NCI-H2227 treated with DMSO at 0.1 percent for 48 hours (cell line): Measurements from ENCODE around the gene EVA1C.
"Not testable (repeated sequence)": the region's sequence is repeated elsewhere in the genome, so short reads cannot be mapped to it uniquely, and the experiment has no call there.

ENCODE experiments used
- DNase-seq: peaks from one replicate; lab custom pipeline; 2025; lab: John Stamatoyannopoulos, UW

The EVA1C gene

GRCh38 chr21:32412162-32413014 lies at the start of gene EVA1C:
Gene EVA1C, plus strand, starts transcription at chr21:32412706. Its CDS starts 148 bp downstream, at chr21:32412854.
- DNase-seq, result peak; percentile 24

- no peak for DNase-seq
Observed at GRCh38 chr21:32364387-32364786, 48.1 kb upstream of the EVA1C start.

GRCh38 chr21:32364796-32365195 lies 47.7 kb upstream of the EVA1C start:
- DNase-seq, result no peak

- DNase-seq, result no peak
Observed at GRCh38 chr21:32366191-32366590, 46.3 kb upstream of the EVA1C start.

- no peak for DNase-seq
Observed at GRCh38 chr21:32367158-32367557, 45.3 kb upstream of the EVA1C start.

- DNase-seq, result no peak
Observed at GRCh38 chr21:32368386-32368785, 44.1 kb upstream of the EVA1C start.

GRCh38 chr21:32368961-32369360 lies 43.5 kb upstream of the EVA1C start:
- not testable (repeated sequence) for DNase-seq

GRCh38 chr21:32370998-32371766 lies 41.3 kb upstream of the EVA1C start:
- no peak for DNase-seq

- no peak for DNase-seq
Observed at GRCh38 chr21:32371913-32372314, 40.6 kb upstream of the EVA1C start.

GRCh38 chr21:32372755-32373154 lies 39.8 kb upstream of the EVA1C start:
- DNase-seq, result no peak

- no peak for DNase-seq
Observed at GRCh38 chr21:32377506-32377905, 35.0 kb upstream of the EVA1C start.

GRCh38 chr21:32377991-32378390 lies 34.5 kb upstream of the EVA1C start:
- DNase-seq, result no peak

- DNase-seq, result no peak
Observed at GRCh38 chr21:32378956-32379355, 33.5 kb upstream of the EVA1C start.

- DNase-seq, result no peak
Observed at GRCh38 chr21:32380940-32381339, 31.6 kb upstream of the EVA1C start.

- DNase-seq, result no peak
Observed at GRCh38 chr21:32381571-32381970, 30.9 kb upstream of the EVA1C start.

GRCh38 chr21:32382108-32382644 lies 30.3 kb upstream of the EVA1C start:
- DNase-seq, result no peak

GRCh38 chr21:32383812-32384211 lies 28.7 kb upstream of the EVA1C start:
- DNase-seq, result no peak

GRCh38 chr21:32386195-32386870 lies 26.2 kb upstream of the EVA1C start:
- no peak for DNase-seq

GRCh38 chr21:32387151-32387550 lies 25.4 kb upstream of the EVA1C start:
- DNase-seq, result no peak

GRCh38 chr21:32388306-32388705 lies 24.2 kb upstream of the EVA1C start:
- DNase-seq, result no peak

GRCh38 chr21:32389337-32390015 lies 23.0 kb upstream of the EVA1C start:
- no peak for DNase-seq
